Keratinocyte (primary cell): ENCODE measurements around the gene GAD2.

Experiments
- EZH2 ChIP-seq: IDR thresholded peaks from one replicate; pipeline ENCODE4 v1.6.1; 2012; ENCODE audit warnings: inconsistent platforms, mild to moderate bottlenecking, low read length, moderate library complexity
- TF ChIP-seq, protein P1 (sequence below), 3 experiments: IDR thresholded peaks in 1 of 3; conservative IDR thresholded peaks in 1 of 3; optimal IDR thresholded peaks in 1 of 3; 2 replicates in 2 of 3; 3 replicates in 1 of 3; pipeline versions ENCODE3 to v1.5.1; 2011; ENCODE audit warnings: low read length in 3 of 3, mild to moderate bottlenecking in 3 of 3, moderate library complexity in 2 of 3, control low read depth in 1 of 3, inconsistent platforms in 1 of 3; ENCODE audit not compliant: insufficient read depth in 2 of 3; ENCODE audit errors: extremely low read depth in 1 of 3

GRCh38 chr10:26215396-26215934 lies 1.1 kb upstream of the GAD2 start:
- TF ChIP-seq, protein P1, sequence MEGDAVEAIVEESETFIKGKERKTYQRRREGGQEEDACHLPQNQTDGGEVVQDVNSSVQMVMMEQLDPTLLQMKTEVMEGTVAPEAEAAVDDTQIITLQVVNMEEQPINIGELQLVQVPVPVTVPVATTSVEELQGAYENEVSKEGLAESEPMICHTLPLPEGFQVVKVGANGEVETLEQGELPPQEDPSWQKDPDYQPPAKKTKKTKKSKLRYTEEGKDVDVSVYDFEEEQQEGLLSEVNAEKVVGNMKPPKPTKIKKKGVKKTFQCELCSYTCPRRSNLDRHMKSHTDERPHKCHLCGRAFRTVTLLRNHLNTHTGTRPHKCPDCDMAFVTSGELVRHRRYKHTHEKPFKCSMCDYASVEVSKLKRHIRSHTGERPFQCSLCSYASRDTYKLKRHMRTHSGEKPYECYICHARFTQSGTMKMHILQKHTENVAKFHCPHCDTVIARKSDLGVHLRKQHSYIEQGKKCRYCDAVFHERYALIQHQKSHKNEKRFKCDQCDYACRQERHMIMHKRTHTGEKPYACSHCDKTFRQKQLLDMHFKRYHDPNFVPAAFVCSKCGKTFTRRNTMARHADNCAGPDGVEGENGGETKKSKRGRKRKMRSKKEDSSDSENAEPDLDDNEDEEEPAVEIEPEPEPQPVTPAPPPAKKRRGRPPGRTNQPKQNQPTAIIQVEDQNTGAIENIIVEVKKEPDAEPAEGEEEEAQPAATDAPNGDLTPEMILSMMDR (optimal IDR thresholded peaks at IDR 0.05 in 1 of 3, IDR thresholded peaks at IDR 0.05 in 1 of 3, conservative IDR thresholded peaks at IDR 0.05 in 1 of 3; ENCODE audit: extremely low read depth in 1 of 3, insufficient read depth in 2 of 3, low read length in 3 of 3), result no peak
- no peak for TF ChIP-seq EZH2
